HCT116 (cell line): ENCODE measurements around the gene NCOA1. TPM values are rescaled to one million over a fixed set of nuclear protein-coding genes. Genes with fewer than 3 reads are reported as not detected.

Experiments used
- ATAC-seq: fragments of 200-7000 bp; cut with Tn5 transposase; 2 replicates; pipeline ENCODE4 v1.9.1; 2020; ENCODE audit warnings: mild to moderate bottlenecking, moderate library complexity
- BruUV-seq: library from RNA; stranded (reverse); fragments of 400-500 nt; replicated peaks from 2 replicates; lab custom pipeline; 2021; lab: Mats Ljungman, UMichigan
- CTCF ChIA-PET: fragments of 300-600 bp; sonication (Branson Sonifier 250); formaldehyde crosslinking; loops from one replicate; lab custom pipeline; 2021; ENCODE audit warnings: antibody characterized with exemption; lab: Charles Lee
- POLR2A ChIA-PET: fragments of 300-600, 350-600 bp; sonication (Branson Sonifier 250); formaldehyde crosslinking; loops from one replicate; lab custom pipeline; 2021; ENCODE audit warnings: antibody characterized with exemption; lab: Charles Lee
- RAD21 ChIA-PET, 2 experiments: fragments of 300-600 bp; sonication (Branson Sonifier 250); formaldehyde crosslinking; loops; one replicate each; lab custom pipeline; 2023; ENCODE audit warnings: low total read pairs in 2 of 2; ENCODE audit not compliant: uncharacterized antibody in 2 of 2, unreplicated experiment in 2 of 2, low non-redundant PET in 1 of 2; lab: Charles Lee
- DNase-seq: peaks from one replicate; pipeline ENCODE4 v3.0.0-alpha.2; 2010; ENCODE audit warnings: low read depth, low spot score
- H2AFZ ChIP-seq: fragments of 200-600 bp; shearing (Covaris generic), sonication (generic); 2 replicates; pipeline ENCODE4 v1.6.1; 2017; ENCODE audit warnings: low read depth, mixed run types, mixed read lengths, antibody characterized with exemption, low read length; ENCODE audit not compliant: poor library complexity, severe bottlenecking
- H3K27ac ChIP-seq: 2 replicates; pipeline ENCODE4 v1.5.1; 2012; ENCODE audit warnings: low read depth, low read length
- H3K27me3 ChIP-seq: fragments of 200-600 bp; sonication (generic); 2 replicates; pipeline ENCODE4 v1.6.1; 2016; ENCODE audit warnings: mixed run types, low read length, mixed read lengths; ENCODE audit not compliant: insufficient read depth
- H3K36me3 ChIP-seq, 2 experiments: fragments of 200-500 bp in 1 of 2; fragments of 200-600 bp in 1 of 2; sonication (Bioruptor generic) in 1 of 2; sonication (generic) in 1 of 2; 2 replicates each; pipeline versions ENCODE4 v1.5.1 to v1.6.1; 2014 to 2016; ENCODE audit warnings: low read length in 2 of 2, inconsistent platforms in 1 of 2, mixed read lengths in 1 of 2, mixed run types in 1 of 2; ENCODE audit not compliant: insufficient read depth in 2 of 2, control insufficient read depth in 1 of 2
- H3K4me1 ChIP-seq, 2 experiments: fragments of 200-600 bp in 1 of 2; sonication (generic) in 1 of 2; 2 replicates each; pipeline versions ENCODE4 v1.5.1 to v1.6.1; 2012 to 2017; ENCODE audit warnings: low read length in 2 of 2, inconsistent platforms in 1 of 2, mild to moderate bottlenecking in 1 of 2, mixed read lengths in 1 of 2, mixed run types in 1 of 2, moderate library complexity in 1 of 2; ENCODE audit not compliant: insufficient read depth in 2 of 2, control insufficient read depth in 1 of 2
- H3K4me2 ChIP-seq: fragments of 200-600 bp; sonication (generic); 2 replicates; pipeline ENCODE4 v1.6.1; 2017; ENCODE audit warnings: mixed run types, low read length, mixed read lengths
- H3K4me3 ChIP-seq, 2 experiments: fragments of 200-600 bp in 1 of 2; sonication (generic) in 1 of 2; replicated peaks in 1 of 2; 2 replicates each; pipeline ENCODE4 v1.5.1; 2011 to 2016; ENCODE audit warnings: low read length in 2 of 2, control low read depth in 1 of 2, low read depth in 1 of 2, mild to moderate bottlenecking in 1 of 2, mixed read lengths in 1 of 2, mixed run types in 1 of 2
- H3K79me2 ChIP-seq: fragments of 200-600 bp; sonication (generic); 2 replicates; pipeline ENCODE4 v1.6.1; 2017; ENCODE audit warnings: mild to moderate bottlenecking, mixed run types, low read length, moderate library complexity, mixed read lengths; ENCODE audit not compliant: insufficient read depth
- H3K9ac ChIP-seq: fragments of 200-600 bp; sonication (generic); 2 replicates; pipeline ENCODE4 v1.6.1; 2016; ENCODE audit warnings: low read length, mixed read lengths
- H3K9me2 ChIP-seq: fragments of 200-600 bp; sonication (generic), shearing (Covaris generic); 2 replicates; pipeline ENCODE4 v1.6.1; 2017; ENCODE audit warnings: mixed run types, mild to moderate bottlenecking, moderate library complexity; ENCODE audit not compliant: insufficient read depth
- H3K9me3 ChIP-seq, 2 experiments: fragments of 200-500 bp in 1 of 2; fragments of 200-600 bp in 1 of 2; sonication (Bioruptor generic) in 1 of 2; sonication (generic) in 1 of 2; 2 replicates each; pipeline ENCODE4 v1.6.1; 2014 to 2017; ENCODE audit warnings: low read length in 2 of 2, mixed read lengths in 2 of 2, inconsistent platforms in 1 of 2, low read depth in 1 of 2, mild to moderate bottlenecking in 1 of 2, mixed run types in 1 of 2, moderate library complexity in 1 of 2; ENCODE audit not compliant: control insufficient read depth in 1 of 2, insufficient read depth in 1 of 2
- H4K20me1 ChIP-seq: fragments of 200-600 bp; sonication (generic), shearing (Covaris generic); 2 replicates; pipeline ENCODE4 v1.6.1; 2017; ENCODE audit warnings: mixed run types, mild to moderate bottlenecking, moderate library complexity; ENCODE audit not compliant: insufficient read depth
- POLR2AphosphoS5 ChIP-seq: IDR thresholded peaks from 2 replicates; pipeline ENCODE4 v1.6.1; 2011; ENCODE audit warnings: mild to moderate bottlenecking, low read depth, low read length, moderate library complexity
- RAD21 ChIP-seq: IDR thresholded peaks from 2 replicates; pipeline ENCODE4 v1.6.1; 2012; ENCODE audit warnings: low read depth, mild to moderate bottlenecking
- SIN3A ChIP-seq: IDR thresholded peaks from 2 replicates; pipeline ENCODE4 v1.6.1; 2012; ENCODE audit warnings: low read depth
- YY1 ChIP-seq: IDR thresholded peaks from 2 replicates; pipeline ENCODE4 v1.6.1; 2011; ENCODE audit warnings: low read length, low read depth, moderate library complexity, mild to moderate bottlenecking; ENCODE audit not compliant: insufficient replicate concordance; ENCODE audit errors: extremely low read depth
- ZFX ChIP-seq: fragments of 450-650 bp; IDR thresholded peaks from 2 replicates; pipeline ENCODE4 v1.6.1; 2017
- intact Hi-C: fragments of 100-400 bp; cut with micrococcal nuclease; formaldehyde crosslinking; loops from 2 replicates; pipeline ENCODE4 v1.10.0; 2022
- total RNA-seq: library from RNA; stranded (reverse); gene quantifications from one replicate; pipeline ENCODE4 v1.2.1, GENCODE V29; 2021; ENCODE audit not compliant: unreplicated experiment
- TF ChIP-seq, protein P1 (sequence below), 3 experiments: fragments of 200-600 bp in 1 of 3; sonication (generic) in 1 of 3; IDR thresholded peaks in 2 of 3; conservative IDR thresholded peaks in 1 of 3; 2 replicates each; pipeline ENCODE4 v1.5.1; 2012 to 2017; ENCODE audit warnings: low read depth in 2 of 3, low read length in 2 of 3, antibody characterized with exemption in 1 of 3, borderline replicate concordance in 1 of 3, control low read depth in 1 of 3, mild to moderate bottlenecking in 1 of 3, mixed read lengths in 1 of 3, mixed run types in 1 of 3, moderate library complexity in 1 of 3; ENCODE audit not compliant: insufficient read depth in 1 of 3

The NCOA1 gene
- total RNA-seq, 1 experiment from 2014 or later: 10.4 TPM

DNA sequence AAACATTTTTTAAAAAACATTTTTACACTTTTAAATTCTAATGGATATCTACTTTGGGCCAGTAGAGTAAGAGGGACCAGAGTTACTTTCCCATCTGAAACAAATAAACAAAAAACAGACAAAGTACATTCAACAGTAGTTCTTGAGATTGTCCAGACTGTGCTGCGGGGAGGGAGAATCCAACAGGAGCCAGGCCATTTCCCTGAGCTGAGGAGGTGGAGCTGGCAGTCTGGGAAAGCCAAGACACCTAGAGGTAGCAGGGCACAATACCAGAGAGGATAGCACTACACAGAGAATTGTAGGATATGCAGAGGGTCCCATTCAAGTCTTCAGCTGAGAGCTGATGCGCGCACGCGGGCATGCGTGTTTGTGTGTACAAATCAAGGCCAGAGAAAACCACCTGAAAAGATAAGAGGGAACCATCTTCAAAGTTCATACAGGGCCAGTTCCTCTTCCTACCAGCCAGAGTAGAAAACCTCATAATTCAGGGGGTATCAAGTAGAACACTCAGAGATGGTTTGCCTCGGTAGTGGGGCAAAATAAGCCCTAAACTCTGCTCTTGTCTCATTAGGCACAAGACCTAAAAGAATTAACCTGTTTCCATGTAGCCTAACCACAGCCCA, 258.1 kb downstream of the NCOA1 start:
- RAD21 ChIA-PET: no interaction called here
- BruUV-seq: no TSS peak
- no peak overlapping the region for H3K4me2 ChIP-seq

More for the DNA sequence above, 258.1 kb downstream of the NCOA1 start:
- peak; percentile 75 for ATAC-seq
- H3K4me1 ChIP-seq: no peaks in the 10 kb centered on the region
- no peak overlapping the region for H3K9ac ChIP-seq
- H2AFZ ChIP-seq: no peak overlapping the region
- no peaks in the 10 kb centered on the region for H3K9me2 ChIP-seq
- H3K27me3 ChIP-seq: no peaks in the 10 kb centered on the region
- H3K79me2 ChIP-seq: no peaks in the 10 kb centered on the region
- H3K27ac ChIP-seq: no peak overlapping the region
- DNase-seq: no peak
- no peaks in the 10 kb centered on the region for H3K9me3 ChIP-seq
- intact Hi-C loops: no loop called here
- CTCF ChIA-PET: no interaction called here
- H3K36me3 ChIP-seq: no peaks in the 10 kb centered on the region
- POLR2A ChIA-PET: no interaction called here
- TF ChIP-seq RAD21: no peak
- no peak for TF ChIP-seq ZFX
- no peak for TF ChIP-seq SIN3A
- TF ChIP-seq YY1: no peak
- TF ChIP-seq, protein P1, sequence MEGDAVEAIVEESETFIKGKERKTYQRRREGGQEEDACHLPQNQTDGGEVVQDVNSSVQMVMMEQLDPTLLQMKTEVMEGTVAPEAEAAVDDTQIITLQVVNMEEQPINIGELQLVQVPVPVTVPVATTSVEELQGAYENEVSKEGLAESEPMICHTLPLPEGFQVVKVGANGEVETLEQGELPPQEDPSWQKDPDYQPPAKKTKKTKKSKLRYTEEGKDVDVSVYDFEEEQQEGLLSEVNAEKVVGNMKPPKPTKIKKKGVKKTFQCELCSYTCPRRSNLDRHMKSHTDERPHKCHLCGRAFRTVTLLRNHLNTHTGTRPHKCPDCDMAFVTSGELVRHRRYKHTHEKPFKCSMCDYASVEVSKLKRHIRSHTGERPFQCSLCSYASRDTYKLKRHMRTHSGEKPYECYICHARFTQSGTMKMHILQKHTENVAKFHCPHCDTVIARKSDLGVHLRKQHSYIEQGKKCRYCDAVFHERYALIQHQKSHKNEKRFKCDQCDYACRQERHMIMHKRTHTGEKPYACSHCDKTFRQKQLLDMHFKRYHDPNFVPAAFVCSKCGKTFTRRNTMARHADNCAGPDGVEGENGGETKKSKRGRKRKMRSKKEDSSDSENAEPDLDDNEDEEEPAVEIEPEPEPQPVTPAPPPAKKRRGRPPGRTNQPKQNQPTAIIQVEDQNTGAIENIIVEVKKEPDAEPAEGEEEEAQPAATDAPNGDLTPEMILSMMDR (IDR thresholded peaks at IDR 0.05 in 2 of 3, conservative IDR thresholded peaks at IDR 0.05 in 1 of 3; ENCODE audit: borderline replicate concordance in 1 of 3, insufficient read depth in 1 of 3, low read depth in 2 of 3, low read length in 2 of 3): 0 out of 6 replicates have a peak, but pooled peaks of 1 of the 3 experiments have one; percentile 2
- TF ChIP-seq POLR2AphosphoS5: no peak
- TF ChIP-seq, all 23 proteins: peak for 1
- no peaks in the 10 kb centered on the region for H4K20me1 ChIP-seq
- no peak overlapping the region for H3K4me3 ChIP-seq
